Measurements from ENCODE around the gene ANP32B.
A peak's percentile ranks its signal among the peaks of the same experiment; 100 is the strongest.

Gene ANP32B

GRCh38 chr9:97980918-97981845 lies 2.0 kb upstream of the ANP32B start:
- TF ChIP-seq GATA3 (IDR thresholded peaks at IDR 0.05; ENCODE audit: low read depth, low read length), result peak; percentile 58; the same call in 1 of the 2 replicates
- TF ChIP-seq GATA2 (IDR thresholded peaks at IDR 0.05; ENCODE audit: low read depth, low read length), result 0 out of 2 replicates have a peak, but pooled peaks have one; percentile 44

DNA sequence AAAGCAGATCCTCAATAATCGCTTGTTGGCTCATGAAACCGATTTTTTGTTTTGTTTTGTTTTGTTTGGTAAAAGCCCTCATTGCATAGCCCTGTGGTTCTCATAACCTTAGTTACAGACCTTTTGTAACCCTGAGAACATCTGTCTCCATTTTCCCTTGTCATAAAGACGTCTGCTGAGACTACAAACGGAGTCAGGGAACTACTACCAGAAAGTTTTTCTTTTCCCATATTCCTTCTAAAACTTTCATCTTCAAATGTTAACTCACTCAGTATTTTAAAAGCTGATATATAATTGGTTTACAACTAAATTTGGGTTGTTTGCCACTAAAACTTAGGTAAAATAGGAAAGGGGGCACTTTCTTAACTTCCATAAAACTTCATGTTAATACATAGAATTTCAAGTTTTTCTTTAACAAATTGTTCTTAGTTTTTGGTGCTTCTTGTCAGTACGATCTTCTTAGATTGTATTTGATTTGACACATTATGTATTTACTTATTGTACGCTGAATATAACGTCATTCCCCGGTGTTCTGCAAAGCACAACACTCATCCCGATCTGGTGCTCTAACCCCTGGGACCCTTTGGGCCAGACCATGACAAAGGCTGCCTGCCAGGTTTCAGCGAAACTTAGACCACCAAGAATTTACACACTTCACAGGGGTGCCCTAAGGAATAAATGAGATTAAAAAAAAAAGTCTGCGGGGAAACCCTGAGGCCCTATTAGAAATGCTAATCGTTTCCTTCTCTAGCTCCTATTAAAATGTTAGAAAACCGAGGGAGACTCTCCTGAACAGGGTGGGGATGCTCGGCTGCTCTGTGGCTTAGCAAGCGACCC lies 1.1 kb upstream of the ANP32B start:
- TF ChIP-seq GATA3 (IDR thresholded peaks at IDR 0.05; ENCODE audit: low read depth, low read length) (no peak), GATA2 (IDR thresholded peaks at IDR 0.05; ENCODE audit: low read depth, low read length) (no peak)

GRCh38 chr9:97983589-97984187 lies 547 bp downstream of the ANP32B start:
- TF ChIP-seq GATA3 (IDR thresholded peaks at IDR 0.05; ENCODE audit: low read depth, low read length) (no peak), GATA2 (IDR thresholded peaks at IDR 0.05; ENCODE audit: low read depth, low read length) (no peak)

DNA sequence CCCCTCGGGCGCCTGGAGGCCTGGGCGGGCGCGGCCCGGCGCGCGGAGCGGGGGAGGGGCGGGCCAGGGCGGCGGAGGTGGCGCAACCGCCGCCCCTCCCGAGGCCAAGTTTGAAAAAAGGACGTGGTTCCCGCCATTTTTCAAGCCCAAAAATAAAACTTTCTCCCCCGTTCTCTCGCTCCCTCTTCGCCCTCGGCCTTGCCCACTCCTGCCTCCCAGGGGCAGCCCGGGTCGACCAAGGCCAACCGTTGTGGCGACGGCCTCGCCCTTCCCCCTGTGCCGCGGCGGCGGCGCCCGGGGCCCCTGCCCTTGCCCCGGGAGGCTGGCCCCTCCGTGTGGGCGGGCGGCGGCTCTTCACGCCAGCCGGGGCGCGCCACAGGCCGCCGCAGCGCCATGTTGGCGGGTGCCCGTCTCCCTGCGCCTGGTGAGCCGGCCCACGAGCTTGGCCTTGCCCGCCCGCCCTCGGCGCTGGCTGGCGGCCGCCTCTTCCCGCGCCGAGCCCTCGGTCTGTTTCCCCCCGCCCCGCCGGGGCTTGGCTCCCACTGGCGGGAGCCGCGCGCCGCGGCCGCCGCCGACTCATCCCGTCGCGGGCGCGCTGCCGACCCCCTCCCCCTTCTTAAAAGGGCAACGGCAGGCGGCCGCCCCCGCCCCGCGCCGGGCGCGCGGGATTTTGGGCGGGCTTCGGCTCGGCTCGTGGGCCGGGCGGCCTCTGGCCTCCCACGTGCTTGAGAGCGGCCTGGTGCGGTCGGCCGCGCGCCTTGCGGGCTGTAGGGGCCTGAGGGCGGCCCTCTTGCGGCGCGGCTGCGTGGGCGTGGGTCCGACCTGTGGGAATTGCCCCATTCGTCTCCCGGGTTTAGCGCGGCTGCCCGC lies 1.3 kb downstream of the ANP32B start:
- no peak for TF ChIP-seq GATA3 (IDR thresholded peaks at IDR 0.05; ENCODE audit: low read depth, low read length)
- no peak for TF ChIP-seq GATA2 (IDR thresholded peaks at IDR 0.05; ENCODE audit: low read depth, low read length)

DNA sequence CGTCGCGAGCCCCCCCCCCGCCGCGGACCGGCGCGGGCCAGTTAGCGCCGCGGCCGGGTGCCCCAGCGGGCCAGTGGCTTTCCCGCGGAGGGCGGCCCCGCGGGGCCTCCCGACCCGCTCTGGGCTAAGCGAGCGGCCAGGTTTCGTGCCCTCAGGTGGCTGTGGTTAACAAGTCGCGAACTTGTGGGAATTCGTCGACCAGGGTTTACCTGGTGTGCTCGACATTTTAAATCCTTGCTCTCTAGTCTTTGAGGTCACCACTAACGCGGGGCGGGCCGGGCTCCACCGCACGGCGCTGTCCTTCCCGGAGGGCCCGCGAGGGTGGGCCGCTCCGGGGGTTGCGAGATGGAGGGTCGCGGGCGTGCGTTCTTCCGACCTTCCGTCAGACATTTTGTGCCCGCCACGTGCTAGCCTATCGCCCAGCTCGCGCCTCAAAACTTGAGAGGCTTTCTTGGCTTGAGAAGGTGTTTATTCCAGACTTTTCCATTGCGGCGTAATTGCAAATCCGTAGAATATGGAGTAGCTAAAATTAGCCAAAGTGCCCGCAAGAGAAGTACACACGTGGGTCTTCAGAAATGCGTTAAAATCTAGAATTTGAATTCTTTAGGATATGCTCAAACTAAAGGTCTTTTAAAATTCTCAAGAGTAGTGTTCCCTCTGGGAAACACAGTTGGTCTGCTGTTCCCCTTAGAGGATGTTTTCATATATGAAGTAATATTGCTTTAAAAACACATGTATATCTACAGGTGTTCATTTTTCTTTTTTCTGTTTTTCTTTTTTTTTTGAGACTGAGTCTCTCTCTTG lies 2.1 kb downstream of the ANP32B start:
- no peak for TF ChIP-seq GATA2 (IDR thresholded peaks at IDR 0.05; ENCODE audit: low read depth, low read length)
- TF ChIP-seq GATA3 (IDR thresholded peaks at IDR 0.05; ENCODE audit: low read depth, low read length), result no peak

DNA sequence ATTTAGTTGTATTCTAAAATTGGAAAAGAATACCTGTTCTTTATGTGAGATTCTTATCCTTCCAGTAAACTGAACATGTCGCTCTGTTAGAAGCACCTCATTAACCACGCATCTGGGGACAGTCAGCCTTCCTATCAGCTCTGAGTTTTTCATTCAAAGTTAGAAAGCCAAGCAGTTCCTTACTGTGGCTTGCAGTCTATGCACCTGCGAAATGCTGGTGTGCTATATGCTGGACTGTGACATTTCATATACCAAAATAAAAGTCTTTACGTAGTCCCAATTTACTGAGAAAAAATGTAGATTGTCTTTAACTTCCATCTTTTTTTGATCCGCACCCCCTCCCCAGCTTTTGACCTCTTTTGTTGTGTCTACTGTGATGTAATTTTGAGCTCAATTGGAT lies 4.3 kb downstream of the ANP32B start:
- TF ChIP-seq GATA2 (IDR thresholded peaks at IDR 0.05; ENCODE audit: low read depth, low read length), result no peak
- TF ChIP-seq GATA3 (IDR thresholded peaks at IDR 0.05; ENCODE audit: low read depth, low read length), result no peak

DNA sequence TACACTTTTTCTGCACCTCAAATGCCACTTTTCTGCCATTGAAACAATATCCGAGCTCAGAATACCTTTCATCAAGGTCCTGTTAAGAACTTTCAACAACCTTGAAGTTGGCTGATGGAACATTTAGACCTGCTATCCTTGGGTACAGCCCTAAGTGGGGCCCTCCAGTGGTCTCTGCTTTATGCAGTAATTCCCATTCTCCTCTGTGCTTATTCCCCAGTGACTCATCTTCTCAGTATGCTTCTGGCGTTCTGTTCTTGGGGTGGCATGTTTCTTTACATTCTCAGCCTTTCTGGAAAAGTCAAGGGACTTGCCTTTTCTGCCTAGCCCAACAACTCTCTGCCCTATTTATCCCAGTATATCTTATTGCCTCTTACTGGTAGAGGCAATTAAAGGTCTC lies 7.1 kb downstream of the ANP32B start:
- TF ChIP-seq GATA2 (IDR thresholded peaks at IDR 0.05; ENCODE audit: low read depth, low read length), result no peak
- TF ChIP-seq GATA3 (IDR thresholded peaks at IDR 0.05; ENCODE audit: low read depth, low read length), result no peak

DNA sequence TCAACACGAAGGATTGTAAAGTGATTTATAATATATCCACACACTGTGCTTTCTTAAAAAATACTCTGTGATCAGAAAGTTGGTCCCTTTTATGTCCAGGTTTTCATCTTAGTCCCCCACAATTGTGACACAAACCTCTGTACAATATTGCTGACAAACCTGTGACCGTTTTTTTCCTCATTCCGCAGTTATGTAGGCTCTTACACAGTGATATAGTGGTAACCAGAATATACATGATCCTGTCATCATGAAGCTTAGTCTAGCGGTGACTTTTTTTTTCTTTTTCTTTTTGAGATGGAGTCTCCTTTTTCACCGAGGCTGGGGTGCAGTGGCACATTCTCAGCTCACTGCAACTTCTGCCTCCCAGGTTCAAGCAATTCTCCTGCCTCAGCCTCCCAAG lies 8.7 kb downstream of the ANP32B start:
- no peak for TF ChIP-seq GATA3 (IDR thresholded peaks at IDR 0.05; ENCODE audit: low read depth, low read length)
- TF ChIP-seq GATA2 (IDR thresholded peaks at IDR 0.05; ENCODE audit: low read depth, low read length), result no peak

DNA sequence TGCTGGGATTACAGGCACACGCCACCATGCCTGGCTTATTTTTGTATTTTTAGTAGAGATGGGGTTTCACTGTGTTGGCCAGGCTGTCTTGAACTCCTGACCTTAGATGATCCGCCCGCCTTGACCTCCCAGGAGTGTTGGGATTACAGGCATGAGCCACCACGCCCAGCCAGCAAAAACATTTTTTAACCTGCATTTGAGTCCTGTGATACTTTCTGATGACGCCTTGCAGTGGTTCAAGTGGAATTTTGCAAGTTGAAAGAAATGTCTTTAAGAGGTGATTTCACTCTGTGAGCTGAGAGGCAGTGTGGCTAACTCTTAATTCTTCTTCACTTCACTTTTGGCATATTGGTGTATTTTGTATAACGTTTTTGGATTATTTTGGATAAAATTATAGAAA lies 9.1 kb downstream of the ANP32B start:
- TF ChIP-seq GATA2 (IDR thresholded peaks at IDR 0.05; ENCODE audit: low read depth, low read length) (no peak), GATA3 (IDR thresholded peaks at IDR 0.05; ENCODE audit: low read depth, low read length) (no peak)

DNA sequence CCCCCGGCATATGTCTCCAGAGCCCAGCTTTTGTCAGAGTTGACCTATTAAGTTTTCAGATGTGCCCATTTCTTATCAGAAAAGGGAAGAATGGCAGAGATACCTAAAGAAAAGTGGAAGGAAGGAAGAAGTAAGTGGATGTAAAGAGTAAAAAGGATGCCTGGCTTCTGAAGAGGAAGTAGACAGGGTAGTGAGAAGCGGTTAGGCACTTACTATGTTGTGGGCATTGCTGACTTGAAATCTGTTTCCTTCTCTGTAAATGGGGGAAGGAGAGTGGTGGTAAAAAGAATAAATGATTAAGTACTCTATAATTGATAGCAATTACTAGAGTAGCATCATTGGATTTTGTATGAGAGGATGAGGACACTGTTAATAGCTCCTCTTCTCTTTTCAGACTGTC lies 9.9 kb downstream of the ANP32B start:
- TF ChIP-seq GATA2 (IDR thresholded peaks at IDR 0.05; ENCODE audit: low read depth, low read length) (no peak), GATA3 (IDR thresholded peaks at IDR 0.05; ENCODE audit: low read depth, low read length) (no peak)

- TF ChIP-seq GATA3 (IDR thresholded peaks at IDR 0.05; ENCODE audit: low read depth, low read length), result no peak
- no peak for TF ChIP-seq GATA2 (IDR thresholded peaks at IDR 0.05; ENCODE audit: low read depth, low read length)
Measured at GRCh38 chr9:97994703-97995102, 11.6 kb downstream of the ANP32B start.
